ENCODE results near the gene NUAK1.

DNA sequence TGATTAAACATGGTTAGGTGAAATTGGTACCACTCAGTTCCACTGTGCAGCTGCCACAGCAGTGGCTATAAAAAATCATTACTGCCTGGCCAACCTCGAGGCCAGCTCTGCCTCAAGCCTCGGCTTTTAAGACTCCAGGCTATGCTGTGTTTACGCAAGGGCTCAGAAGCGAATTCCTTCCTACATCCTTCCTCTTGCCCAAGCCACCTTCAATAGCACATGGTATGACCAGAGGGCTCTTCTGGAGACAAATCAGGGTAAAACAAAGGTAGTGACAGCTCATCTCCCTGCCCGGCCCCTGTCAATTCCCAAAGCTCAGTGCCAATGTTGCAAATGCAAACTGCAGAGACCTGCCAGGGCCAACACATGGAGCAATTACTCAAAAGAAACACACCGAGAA is 31.9 kb downstream of the NUAK1 start:
- TF ChIP-seq, protein P1, sequence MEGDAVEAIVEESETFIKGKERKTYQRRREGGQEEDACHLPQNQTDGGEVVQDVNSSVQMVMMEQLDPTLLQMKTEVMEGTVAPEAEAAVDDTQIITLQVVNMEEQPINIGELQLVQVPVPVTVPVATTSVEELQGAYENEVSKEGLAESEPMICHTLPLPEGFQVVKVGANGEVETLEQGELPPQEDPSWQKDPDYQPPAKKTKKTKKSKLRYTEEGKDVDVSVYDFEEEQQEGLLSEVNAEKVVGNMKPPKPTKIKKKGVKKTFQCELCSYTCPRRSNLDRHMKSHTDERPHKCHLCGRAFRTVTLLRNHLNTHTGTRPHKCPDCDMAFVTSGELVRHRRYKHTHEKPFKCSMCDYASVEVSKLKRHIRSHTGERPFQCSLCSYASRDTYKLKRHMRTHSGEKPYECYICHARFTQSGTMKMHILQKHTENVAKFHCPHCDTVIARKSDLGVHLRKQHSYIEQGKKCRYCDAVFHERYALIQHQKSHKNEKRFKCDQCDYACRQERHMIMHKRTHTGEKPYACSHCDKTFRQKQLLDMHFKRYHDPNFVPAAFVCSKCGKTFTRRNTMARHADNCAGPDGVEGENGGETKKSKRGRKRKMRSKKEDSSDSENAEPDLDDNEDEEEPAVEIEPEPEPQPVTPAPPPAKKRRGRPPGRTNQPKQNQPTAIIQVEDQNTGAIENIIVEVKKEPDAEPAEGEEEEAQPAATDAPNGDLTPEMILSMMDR (IDR thresholded peaks at IDR 0.05): no peak
- TF ChIP-seq POLR2AphosphoS5 (IDR thresholded peaks at IDR 0.05; ENCODE audit: low read depth, low read length): no peak
- TF ChIP-seq SIN3A (IDR thresholded peaks at IDR 0.05; ENCODE audit: borderline replicate concordance, insufficient read depth, low read depth, low read length): no peak
- TF ChIP-seq TCF7L2 (IDR thresholded peaks at IDR 0.05; ENCODE audit: low read depth, low read length): no peak; the same call in 1 of the 2 replicates
- TF ChIP-seq, protein P2, sequence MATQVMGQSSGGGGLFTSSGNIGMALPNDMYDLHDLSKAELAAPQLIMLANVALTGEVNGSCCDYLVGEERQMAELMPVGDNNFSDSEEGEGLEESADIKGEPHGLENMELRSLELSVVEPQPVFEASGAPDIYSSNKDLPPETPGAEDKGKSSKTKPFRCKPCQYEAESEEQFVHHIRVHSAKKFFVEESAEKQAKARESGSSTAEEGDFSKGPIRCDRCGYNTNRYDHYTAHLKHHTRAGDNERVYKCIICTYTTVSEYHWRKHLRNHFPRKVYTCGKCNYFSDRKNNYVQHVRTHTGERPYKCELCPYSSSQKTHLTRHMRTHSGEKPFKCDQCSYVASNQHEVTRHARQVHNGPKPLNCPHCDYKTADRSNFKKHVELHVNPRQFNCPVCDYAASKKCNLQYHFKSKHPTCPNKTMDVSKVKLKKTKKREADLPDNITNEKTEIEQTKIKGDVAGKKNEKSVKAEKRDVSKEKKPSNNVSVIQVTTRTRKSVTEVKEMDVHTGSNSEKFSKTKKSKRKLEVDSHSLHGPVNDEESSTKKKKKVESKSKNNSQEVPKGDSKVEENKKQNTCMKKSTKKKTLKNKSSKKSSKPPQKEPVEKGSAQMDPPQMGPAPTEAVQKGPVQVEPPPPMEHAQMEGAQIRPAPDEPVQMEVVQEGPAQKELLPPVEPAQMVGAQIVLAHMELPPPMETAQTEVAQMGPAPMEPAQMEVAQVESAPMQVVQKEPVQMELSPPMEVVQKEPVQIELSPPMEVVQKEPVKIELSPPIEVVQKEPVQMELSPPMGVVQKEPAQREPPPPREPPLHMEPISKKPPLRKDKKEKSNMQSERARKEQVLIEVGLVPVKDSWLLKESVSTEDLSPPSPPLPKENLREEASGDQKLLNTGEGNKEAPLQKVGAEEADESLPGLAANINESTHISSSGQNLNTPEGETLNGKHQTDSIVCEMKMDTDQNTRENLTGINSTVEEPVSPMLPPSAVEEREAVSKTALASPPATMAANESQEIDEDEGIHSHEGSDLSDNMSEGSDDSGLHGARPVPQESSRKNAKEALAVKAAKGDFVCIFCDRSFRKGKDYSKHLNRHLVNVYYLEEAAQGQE (IDR thresholded peaks at IDR 0.05; ENCODE audit: insufficient read depth in 1 of 2, low read depth in 2 of 2, low read length in 1 of 2): no peak
